ENCODE data around the gene RAVER2.

- TF ChIP-seq, protein P1, sequence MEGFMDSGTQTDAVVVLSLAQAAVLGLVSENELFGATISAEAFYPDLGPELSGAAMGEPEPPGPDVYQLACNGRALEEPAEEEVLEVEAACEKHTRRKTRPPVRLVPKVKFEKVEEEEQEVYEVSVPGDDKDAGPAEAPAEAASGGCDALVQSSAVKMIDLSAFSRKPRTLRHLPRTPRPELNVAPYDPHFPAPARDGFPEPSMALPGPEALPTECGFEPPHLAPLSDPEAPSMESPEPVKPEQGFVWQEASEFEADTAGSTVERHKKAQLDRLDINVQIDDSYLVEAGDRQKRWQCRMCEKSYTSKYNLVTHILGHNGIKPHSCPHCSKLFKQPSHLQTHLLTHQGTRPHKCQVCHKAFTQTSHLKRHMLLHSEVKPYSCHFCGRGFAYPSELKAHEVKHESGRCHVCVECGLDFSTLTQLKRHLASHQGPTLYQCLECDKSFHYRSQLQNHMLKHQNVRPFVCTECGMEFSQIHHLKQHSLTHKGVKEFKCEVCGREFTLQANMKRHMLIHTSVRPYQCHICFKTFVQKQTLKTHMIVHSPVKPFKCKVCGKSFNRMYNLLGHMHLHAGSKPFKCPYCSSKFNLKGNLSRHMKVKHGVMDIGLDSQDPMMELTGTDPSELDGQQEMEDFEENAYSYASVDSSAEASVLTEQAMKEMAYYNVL (CRISPR knock-in tag; IDR thresholded peaks at IDR 0.05; ENCODE audit: borderline replicate concordance) = no peak
- TF ChIP-seq, protein P2, sequence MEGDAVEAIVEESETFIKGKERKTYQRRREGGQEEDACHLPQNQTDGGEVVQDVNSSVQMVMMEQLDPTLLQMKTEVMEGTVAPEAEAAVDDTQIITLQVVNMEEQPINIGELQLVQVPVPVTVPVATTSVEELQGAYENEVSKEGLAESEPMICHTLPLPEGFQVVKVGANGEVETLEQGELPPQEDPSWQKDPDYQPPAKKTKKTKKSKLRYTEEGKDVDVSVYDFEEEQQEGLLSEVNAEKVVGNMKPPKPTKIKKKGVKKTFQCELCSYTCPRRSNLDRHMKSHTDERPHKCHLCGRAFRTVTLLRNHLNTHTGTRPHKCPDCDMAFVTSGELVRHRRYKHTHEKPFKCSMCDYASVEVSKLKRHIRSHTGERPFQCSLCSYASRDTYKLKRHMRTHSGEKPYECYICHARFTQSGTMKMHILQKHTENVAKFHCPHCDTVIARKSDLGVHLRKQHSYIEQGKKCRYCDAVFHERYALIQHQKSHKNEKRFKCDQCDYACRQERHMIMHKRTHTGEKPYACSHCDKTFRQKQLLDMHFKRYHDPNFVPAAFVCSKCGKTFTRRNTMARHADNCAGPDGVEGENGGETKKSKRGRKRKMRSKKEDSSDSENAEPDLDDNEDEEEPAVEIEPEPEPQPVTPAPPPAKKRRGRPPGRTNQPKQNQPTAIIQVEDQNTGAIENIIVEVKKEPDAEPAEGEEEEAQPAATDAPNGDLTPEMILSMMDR (CRISPR knock-in tag; IDR thresholded peaks at IDR 0.05) = no peak
- TF ChIP-seq ZNF670 (CRISPR knock-in tag; IDR thresholded peaks at IDR 0.05; ENCODE audit: borderline replicate concordance) (no peak), RBM39 (IDR thresholded peaks at IDR 0.05; ENCODE audit: low read depth, low read length, poor library complexity, severe bottlenecking) (no peak), MZF1 (CRISPR knock-in tag; IDR thresholded peaks at IDR 0.05; ENCODE audit: borderline replicate concordance) (no peak), E2F5 (CRISPR knock-in tag; conservative IDR thresholded peaks at IDR 0.05) (no peak), FOXM1 (CRISPR knock-in tag; IDR thresholded peaks at IDR 0.05) (no peak)
Measured at GRCh38 chr1:64844609-64845008, 99.7 kb downstream of the RAVER2 start.
